ENCODE measurements around the gene CORIN. TPM values are rescaled to one million over a fixed set of nuclear protein-coding genes. Genes with fewer than 3 reads are reported as not detected.

CORIN gene
- total RNA-seq, 1 experiment from 2014 or later, result 3.5 TPM

DNA sequence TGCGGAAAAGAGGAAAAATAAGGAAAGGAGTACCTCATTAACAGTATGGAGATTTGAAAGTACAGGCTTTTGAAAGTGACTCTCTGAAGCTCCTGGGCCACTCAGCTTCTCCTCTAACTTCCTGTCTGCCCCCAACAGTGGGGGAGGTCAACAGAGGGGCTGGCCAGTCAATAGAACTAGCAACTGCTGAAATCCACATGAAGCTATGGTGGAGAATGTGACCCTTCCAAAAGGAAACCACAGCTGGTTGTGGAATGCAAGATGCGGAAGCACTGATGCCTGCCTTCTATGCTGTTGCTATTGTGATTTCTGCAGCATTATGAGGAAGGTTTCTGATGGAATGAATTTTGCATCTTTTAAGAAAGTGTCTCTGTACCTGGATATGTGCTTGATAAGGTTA is 2.4 kb downstream of the CORIN start (continued):
- TF ChIP-seq, protein P1, sequence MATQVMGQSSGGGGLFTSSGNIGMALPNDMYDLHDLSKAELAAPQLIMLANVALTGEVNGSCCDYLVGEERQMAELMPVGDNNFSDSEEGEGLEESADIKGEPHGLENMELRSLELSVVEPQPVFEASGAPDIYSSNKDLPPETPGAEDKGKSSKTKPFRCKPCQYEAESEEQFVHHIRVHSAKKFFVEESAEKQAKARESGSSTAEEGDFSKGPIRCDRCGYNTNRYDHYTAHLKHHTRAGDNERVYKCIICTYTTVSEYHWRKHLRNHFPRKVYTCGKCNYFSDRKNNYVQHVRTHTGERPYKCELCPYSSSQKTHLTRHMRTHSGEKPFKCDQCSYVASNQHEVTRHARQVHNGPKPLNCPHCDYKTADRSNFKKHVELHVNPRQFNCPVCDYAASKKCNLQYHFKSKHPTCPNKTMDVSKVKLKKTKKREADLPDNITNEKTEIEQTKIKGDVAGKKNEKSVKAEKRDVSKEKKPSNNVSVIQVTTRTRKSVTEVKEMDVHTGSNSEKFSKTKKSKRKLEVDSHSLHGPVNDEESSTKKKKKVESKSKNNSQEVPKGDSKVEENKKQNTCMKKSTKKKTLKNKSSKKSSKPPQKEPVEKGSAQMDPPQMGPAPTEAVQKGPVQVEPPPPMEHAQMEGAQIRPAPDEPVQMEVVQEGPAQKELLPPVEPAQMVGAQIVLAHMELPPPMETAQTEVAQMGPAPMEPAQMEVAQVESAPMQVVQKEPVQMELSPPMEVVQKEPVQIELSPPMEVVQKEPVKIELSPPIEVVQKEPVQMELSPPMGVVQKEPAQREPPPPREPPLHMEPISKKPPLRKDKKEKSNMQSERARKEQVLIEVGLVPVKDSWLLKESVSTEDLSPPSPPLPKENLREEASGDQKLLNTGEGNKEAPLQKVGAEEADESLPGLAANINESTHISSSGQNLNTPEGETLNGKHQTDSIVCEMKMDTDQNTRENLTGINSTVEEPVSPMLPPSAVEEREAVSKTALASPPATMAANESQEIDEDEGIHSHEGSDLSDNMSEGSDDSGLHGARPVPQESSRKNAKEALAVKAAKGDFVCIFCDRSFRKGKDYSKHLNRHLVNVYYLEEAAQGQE (IDR thresholded peaks at IDR 0.05; ENCODE audit: low read depth), result no peak
- TF ChIP-seq RAD21 (IDR thresholded peaks at IDR 0.05; ENCODE audit: low read depth), result no peak
- TF ChIP-seq POLR2A (IDR thresholded peaks at IDR 0.05; ENCODE audit: borderline replicate concordance, extremely low read depth, insufficient read depth, insufficient read length), result no peak
- no peak for TF ChIP-seq CBX3 (IDR thresholded peaks at IDR 0.05; ENCODE audit: low read depth)
- no peak for TF ChIP-seq TCF7L2 (IDR thresholded peaks at IDR 0.05; ENCODE audit: borderline replicate concordance, extremely low read depth, insufficient read depth, insufficient read length)
- TF ChIP-seq EZH2 (IDR thresholded peaks at IDR 0.05), result no peak
- TF ChIP-seq JUND (IDR thresholded peaks at IDR 0.05), result no peak
- TF ChIP-seq POLR2AphosphoS5 (IDR thresholded peaks at IDR 0.05; ENCODE audit: low read depth, low read length), result no peak

DNA sequence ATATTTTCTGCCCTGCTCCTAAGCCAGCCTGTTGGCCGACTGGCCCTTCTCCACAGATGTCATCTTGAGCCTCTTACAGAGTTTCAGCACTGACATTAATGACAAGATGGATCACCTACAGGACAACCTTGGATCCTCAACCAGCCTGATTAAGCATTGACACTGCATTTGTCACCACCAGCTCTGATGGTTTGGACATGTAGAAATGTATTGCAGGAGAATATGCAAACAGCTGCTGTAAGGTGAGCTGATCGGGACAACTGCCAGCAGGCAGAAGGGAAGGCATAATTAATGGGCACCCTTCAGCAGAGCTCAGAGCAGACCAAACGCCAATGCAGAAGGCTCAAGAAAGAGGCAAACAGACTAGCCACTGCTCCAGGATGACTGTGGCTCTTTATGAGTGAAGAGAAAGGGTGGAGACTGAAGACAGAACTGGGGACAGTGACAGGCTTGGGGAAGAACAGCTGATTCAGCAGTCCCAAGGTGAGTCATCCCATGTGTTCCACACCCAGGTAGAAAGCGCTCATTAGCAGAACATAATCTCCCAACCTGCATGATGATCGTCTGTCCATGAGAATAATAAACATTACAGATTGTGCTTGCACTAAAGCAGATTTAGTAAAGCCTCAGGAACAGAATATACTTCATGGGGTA is 6.7 kb downstream of the CORIN start:
- Histone ChIP-seq H3K79me2 (ENCODE audit: insufficient read depth, low read length) (no peaks in the 10 kb centered on the region), H3K36me3 (ENCODE audit: control insufficient read depth in 1 of 2, insufficient read depth in 2 of 2, low read length in 2 of 2) (no peaks in the 10 kb centered on the region), H3K4me1 (ENCODE audit: control insufficient read depth in 1 of 2, insufficient read depth in 2 of 2, low read length in 2 of 2) (no peaks in the 10 kb centered on the region), H3K27me3 (ENCODE audit: insufficient read depth, low read length) (no peaks in the 10 kb centered on the region), H4K20me1 (ENCODE audit: insufficient read depth) (no peaks in the 10 kb centered on the region), H3K9me3 (ENCODE audit: control insufficient read depth in 1 of 2, insufficient read depth in 1 of 2, low read depth in 1 of 2, low read length in 2 of 2) (no peaks in the 10 kb centered on the region), H3K9ac (ENCODE audit: low read length) (no peak overlapping the region), H3K4me3 (replicated peaks in 1 of 2; ENCODE audit: low read depth in 1 of 2, low read length in 2 of 2) (no peak overlapping the region), H2AFZ (ENCODE audit: low read depth, low read length, poor library complexity, severe bottlenecking) (no peak overlapping the region), H3K4me2 (ENCODE audit: low read length) (no peak overlapping the region), H3K9me2 (ENCODE audit: insufficient read depth) (no peaks in the 10 kb centered on the region), H3K27ac (ENCODE audit: low read depth, low read length) (no peak overlapping the region)
- CTCF ChIA-PET, result no interaction called here
- POLR2A ChIA-PET, result interaction anchor here (1.3 kb wide), 1 partner anchor 83 kb away, joined by 3 read pairs; the partner anchor contains the start of gene NFXL1
- intact Hi-C loops (cut with micrococcal nuclease), result loop anchor here (10.0 kb wide), 1 partner anchor 126 kb away; no protein-coding TSS in a partner anchor
- DNase-seq (ENCODE audit: low read depth, low spot score), result no peak
- RAD21 ChIA-PET (ENCODE audit: low non-redundant PET in 1 of 2, low total read pairs in 2 of 2, uncharacterized antibody in 2 of 2, unreplicated experiment in 2 of 2), result no interaction called here
- no TSS peak for BruUV-seq (replicated peaks)
- no peak for ATAC-seq
- no peak for TF ChIP-seq YY1 (IDR thresholded peaks at IDR 0.05; ENCODE audit: extremely low read depth, insufficient replicate concordance, low read depth, low read length)
- TF ChIP-seq, protein P1 (IDR thresholded peaks at IDR 0.05; ENCODE audit: low read depth), result no peak
- TF ChIP-seq, protein P2, sequence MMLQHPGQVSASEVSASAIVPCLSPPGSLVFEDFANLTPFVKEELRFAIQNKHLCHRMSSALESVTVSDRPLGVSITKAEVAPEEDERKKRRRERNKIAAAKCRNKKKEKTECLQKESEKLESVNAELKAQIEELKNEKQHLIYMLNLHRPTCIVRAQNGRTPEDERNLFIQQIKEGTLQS (IDR thresholded peaks at IDR 0.05), result no peak
- TF ChIP-seq EGR1 (IDR thresholded peaks at IDR 0.05; ENCODE audit: low read depth), result no peak
- TF ChIP-seq ZNF274 (IDR thresholded peaks at IDR 0.05; ENCODE audit: low read depth, low read length), result no peak
- TF ChIP-seq SIN3A (IDR thresholded peaks at IDR 0.05; ENCODE audit: low read depth), result no peak
- TF ChIP-seq EZH2 (IDR thresholded peaks at IDR 0.05), result no peak
- TF ChIP-seq TCF7L2 (IDR thresholded peaks at IDR 0.05; ENCODE audit: borderline replicate concordance, extremely low read depth, insufficient read depth, insufficient read length), result no peak
- TF ChIP-seq POLR2A (IDR thresholded peaks at IDR 0.05; ENCODE audit: borderline replicate concordance, extremely low read depth, insufficient read depth, insufficient read length), result no peak
- TF ChIP-seq, protein P3, sequence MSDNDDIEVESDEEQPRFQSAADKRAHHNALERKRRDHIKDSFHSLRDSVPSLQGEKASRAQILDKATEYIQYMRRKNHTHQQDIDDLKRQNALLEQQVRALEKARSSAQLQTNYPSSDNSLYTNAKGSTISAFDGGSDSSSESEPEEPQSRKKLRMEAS (IDR thresholded peaks at IDR 0.05), result no peak
- no peak for TF ChIP-seq JUND (IDR thresholded peaks at IDR 0.05)
- no peak for TF ChIP-seq EZH2phosphoT487 (IDR thresholded peaks at IDR 0.05; ENCODE audit: borderline replicate concordance)

Measured in HCT116 (cell line).